Measurements from ENCODE around the gene IER5L. TPM values are rescaled to one million over a fixed set of nuclear protein-coding genes. Genes with fewer than 3 reads are reported as not detected.
A peak's percentile ranks its signal among the peaks of the same experiment; 100 is the strongest.
"Not testable (repeated sequence)": the region's sequence is repeated elsewhere in the genome, so short reads cannot be mapped to it uniquely, and the experiment has no call there.

IER5L gene
- total RNA-seq, 1 donor from 2014 or later, result 13.4 TPM

GRCh38 chr9:129163198-129163670, 14.8 kb downstream of the IER5L start:
- not testable (repeated sequence) for DNase-seq (ENCODE audit: low read depth, low spot score)

GRCh38 chr9:129162497-129163197, 15.4 kb downstream of the IER5L start:
- no peak for DNase-seq (ENCODE audit: low read depth, low spot score)

- DNase-seq (ENCODE audit: low read depth, low spot score), result no peak
These were observed 16.6 kb downstream of the IER5L start for GRCh38 chr9:129161534-129161837.

DNA sequence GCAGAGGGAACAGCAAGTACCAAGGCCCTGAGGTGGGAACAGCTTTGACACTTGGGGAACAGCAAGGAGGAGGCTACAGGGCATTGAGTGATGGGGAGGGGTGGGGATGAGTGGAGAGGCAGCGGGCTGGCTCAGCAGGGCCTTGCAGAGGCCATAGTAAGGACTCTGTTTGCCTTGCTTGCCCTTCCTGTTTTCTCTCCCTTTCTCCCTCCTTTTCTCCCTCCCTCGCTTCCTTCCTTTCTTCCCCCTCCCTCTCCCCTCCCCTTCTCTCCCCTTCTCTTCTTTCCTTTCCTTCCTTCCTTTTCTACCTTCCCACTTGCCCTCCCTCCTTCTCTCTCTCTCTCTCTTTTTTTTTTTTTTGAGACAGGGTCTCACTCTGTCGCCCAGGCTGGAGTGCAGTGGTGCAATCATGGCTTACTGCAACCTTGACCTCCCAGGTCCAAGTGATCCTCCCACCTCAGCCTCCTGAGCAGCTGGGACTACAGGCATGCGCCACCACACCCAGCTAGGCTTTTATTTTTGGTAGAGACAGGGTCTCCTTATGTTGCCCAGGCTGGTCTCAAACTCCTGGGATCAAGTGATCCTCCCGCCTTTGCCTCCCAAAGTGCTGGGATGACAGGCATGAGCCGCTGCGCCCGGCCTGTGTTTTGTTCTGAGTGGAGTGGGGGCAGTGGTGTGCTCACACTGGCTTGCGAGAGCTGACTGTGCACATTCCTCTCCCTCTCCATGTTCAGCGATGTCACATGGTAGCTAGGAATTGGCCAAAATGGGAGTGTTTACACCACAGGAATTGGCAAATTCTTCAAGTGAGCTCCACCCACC, 17.1 kb downstream of the IER5L start:
- DNase-seq (ENCODE audit: low read depth, low spot score), result no peak

- DNase-seq (ENCODE audit: low read depth, low spot score), result no peak
These were observed 21.9 kb downstream of the IER5L start for GRCh38 chr9:129156163-129156562.

- no peak for DNase-seq (ENCODE audit: low read depth, low spot score)
These were observed 23.1 kb downstream of the IER5L start for GRCh38 chr9:129154866-129155477.

DNA sequence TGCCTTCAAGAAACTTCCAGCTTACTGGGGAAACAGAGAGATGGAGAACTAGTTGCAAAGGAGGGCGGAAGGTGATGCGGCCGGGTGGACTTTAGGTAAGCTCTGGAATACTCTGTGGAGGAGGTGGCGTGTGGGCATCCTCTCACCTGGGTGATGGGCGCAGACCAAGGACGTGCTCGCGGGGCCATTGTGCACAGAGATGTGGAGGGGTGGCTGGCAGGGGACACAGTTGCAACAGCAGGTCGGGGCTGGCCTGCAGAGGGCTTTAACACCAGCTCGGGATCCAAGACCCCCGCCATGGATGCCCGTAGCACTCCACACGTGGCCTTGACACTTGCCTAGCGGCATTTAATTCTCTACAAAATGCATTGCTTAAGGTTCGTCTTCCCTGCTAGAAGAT, 26.6 kb downstream of the IER5L start:
- DNase-seq (ENCODE audit: low read depth, low spot score), result no peak

DNA sequence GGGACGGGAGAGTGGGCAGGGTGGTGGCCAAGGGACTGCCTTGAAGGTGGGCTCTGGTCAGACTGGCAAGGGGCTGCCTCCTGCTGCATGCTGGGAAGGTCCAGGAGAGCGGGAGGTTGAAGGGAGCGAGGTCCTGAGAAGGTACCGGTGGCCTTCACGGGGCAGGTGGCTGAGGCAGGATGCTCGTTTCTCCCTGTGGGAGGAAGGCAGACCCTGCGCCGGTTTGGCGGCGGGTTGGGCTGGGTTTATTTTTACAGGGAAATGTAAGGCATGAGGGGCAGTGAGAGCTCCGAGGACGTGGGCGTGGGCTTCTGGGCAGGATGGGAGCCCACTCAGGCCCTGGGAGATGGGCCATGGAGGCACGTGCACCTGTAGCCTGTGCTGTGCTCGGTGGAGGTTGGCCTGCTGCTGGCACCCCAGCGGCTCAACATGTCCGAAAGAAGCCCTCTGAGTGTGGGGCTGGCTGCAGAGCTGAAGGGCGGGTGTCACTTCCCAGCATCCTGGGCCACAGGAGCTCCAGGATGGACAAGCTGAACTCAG, 27.3 kb downstream of the IER5L start:
- no peak for DNase-seq (ENCODE audit: low read depth, low spot score)

- DNase-seq (ENCODE audit: low read depth, low spot score), result no peak
These were observed 27.9 kb downstream of the IER5L start for GRCh38 chr9:129150122-129150521.

GRCh38 chr9:129149442-129149841, 28.6 kb downstream of the IER5L start:
- DNase-seq (ENCODE audit: low read depth, low spot score), result no peak

GRCh38 chr9:129148463-129149204, 29.4 kb downstream of the IER5L start:
- no peak for DNase-seq (ENCODE audit: low read depth, low spot score)

DNA sequence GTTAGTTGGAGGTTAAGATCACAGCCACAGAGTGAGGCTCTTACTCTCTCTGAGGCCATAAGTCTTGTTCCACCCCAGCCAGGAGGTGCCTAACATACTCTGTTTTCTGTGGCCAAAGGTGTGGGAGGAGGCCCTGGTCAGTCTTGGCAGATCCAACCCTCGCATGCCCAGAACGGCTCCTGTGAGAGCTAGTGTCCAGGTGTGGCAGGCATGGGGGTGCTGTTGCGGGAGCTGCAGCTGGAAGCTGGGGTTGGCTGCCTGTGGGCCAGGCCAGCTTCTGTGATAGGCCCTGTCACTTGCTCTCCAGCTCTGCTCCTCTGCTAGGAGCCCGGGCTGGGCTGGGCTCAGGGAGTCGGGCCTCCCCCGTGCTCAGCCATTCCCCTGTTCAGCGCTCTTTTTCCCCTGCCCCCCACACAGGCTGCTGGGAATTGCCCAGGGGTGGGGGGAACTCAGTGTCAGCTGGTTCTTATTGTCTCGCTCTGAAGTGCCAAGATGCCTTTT, 31.6 kb downstream of the IER5L start:
- no peak for DNase-seq (ENCODE audit: low read depth, low spot score)

DNA sequence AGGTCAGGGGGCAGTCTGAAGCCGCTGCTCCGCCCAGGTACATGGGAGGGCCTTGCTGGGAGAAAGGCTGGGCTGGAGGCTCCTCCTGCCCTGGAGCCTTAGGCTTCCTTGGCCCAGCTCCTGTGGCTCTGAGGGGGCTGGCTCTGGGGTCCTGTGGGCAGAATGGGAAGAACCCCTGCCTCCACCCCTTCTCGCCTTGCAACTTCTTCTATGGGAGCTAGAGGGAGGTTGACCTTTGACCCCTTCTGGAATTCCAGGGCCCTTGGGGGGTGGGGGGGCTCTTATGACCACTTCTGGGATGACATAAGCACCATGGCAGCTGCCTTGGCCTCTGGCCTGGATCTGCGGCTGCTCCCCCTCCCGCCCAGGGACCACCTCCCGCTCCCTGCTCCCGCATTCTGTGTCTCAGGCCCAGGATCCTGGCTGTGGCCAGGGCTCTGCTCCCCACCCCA, 32.2 kb downstream of the IER5L start:
- DNase-seq (ENCODE audit: low read depth, low spot score), result no peak

GRCh38 chr9:129145316-129145715, 32.7 kb downstream of the IER5L start:
- DNase-seq (ENCODE audit: low read depth, low spot score), result no peak

DNA sequence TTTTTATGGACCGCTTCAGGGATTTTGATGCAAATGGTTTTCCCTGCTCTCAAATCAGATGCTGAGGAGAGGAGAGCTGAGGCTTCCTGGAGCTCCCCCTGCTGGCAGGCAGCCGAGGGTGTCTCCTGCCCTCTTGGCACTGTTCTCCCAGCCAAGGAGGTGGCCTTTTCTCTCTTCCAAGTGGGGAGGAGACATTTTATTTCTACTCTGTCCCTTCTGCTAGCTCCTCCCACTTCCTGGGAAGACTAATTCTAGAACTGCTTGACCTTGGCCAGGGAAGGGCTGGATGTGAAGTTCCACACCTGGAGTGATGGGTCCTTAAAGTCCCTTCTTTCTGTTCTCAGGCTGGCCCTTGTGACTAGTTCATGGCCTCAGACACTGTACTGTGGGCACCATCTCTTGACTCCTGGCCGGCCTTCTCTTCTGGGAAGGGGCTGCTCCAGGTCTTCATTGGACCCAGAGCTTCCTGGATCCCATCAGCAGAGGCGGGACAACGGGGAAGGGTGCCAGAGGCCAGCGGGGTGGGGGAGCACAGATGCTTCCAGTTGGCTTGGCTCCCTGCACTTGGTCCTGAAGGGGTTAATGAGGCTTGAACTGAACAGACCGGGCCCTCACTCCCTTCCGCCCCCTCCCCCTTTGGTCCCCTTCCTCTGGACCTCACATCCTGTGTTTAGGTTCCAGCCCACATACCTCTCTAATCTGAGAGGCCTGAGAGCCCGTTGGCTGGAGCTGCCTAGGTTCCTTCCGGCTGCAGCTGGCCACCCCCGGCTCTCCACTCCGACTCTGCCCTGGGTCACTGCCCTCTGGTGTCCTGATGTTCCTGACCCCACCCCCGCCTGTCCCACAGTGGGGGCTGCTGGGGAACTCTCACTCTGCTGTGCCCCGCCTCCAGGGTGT, 34.8 kb downstream of the IER5L start:
- DNase-seq (ENCODE audit: low read depth, low spot score), result peak; percentile 68

DNA sequence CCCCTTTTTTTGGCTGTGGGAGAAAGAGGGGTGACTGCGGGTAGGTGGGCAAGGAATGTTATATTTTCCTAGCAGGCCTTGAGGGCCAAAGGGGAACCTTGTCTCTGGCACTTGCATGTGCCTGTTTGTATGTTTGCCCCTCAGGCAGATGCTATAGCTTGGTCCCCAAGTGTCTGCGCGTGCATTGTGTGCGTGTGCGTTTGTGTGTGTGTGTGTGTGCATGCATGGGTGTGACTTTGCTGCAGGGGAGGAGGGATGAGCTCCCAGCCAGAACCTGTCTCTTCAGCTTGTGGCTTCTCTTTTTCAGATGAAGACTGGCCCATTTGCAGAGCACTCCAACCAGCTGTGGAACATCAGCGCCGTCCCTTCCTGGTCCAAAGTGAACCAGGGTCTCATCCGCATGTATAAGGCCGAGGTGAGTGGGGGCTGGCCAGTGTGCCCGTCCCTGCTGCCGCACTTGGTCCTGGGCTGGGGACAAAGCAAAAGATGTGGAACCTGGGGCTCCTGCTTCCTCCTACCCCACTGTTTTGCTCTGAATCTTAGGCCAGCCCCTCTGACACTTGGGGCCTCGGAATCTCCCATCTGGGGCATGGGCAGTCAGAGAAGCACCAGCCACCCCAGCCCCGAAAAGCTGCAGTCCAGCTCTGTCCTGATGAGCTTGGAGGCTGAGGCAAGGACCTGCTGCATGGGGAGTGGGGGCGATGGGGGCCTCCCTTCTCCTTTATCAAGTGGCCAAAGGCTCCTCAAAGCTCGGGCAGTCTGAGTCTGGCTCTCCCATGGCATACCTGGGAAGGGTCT, 35.7 kb downstream of the IER5L start:
- no peak for DNase-seq (ENCODE audit: low read depth, low spot score)

- peak; percentile 80 for DNase-seq (ENCODE audit: low read depth, low spot score)
These were observed 36.7 kb downstream of the IER5L start for GRCh38 chr9:129141066-129142041.

All from pulmonary artery endothelial cell (primary cell).